Adrenal gland (tissue), 5 donors: ENCODE measurements around the gene TAF1C.

ENCODE experiments used
- CTCF ChIP-seq, 6 experiments: fragments of 450-650 bp in 4 of 6; fragments of 200-600 bp in 2 of 6; sonication (generic) in 1 of 6; IDR thresholded peaks; 1 replicate in 5 of 6; 2 replicates in 1 of 6; pipeline versions ENCODE4 v1.5.1 to v1.8.0; 2016 to 2021; ENCODE audit warnings: antibody characterized with exemption in 6 of 6, mild to moderate bottlenecking in 2 of 6, moderate library complexity in 1 of 6
- POLR2A ChIP-seq, 2 donors: fragments of 450-650 bp; IDR thresholded peaks; one replicate each; pipeline ENCODE4 v1.6.1; 2017; ENCODE audit warnings: antibody characterized with exemption in 2 of 2, mild to moderate bottlenecking in 2 of 2, moderate library complexity in 1 of 2
- donor health status: DM: no; HTN: no; CAD: no.

- peak; percentile 80 to 96 (median 92) for TF ChIP-seq CTCF (IDR thresholded peaks at IDR 0.05)
- TF ChIP-seq POLR2A (IDR thresholded peaks at IDR 0.05) = peak in 1 of 2 donors; percentile 28
Observed at GRCh38 chr16:84186685-84187437, at the start of gene TAF1C.
